Left ventricle myocardium inferior (tissue), 1 donor: ENCODE results near the gene ABHD6. TPM values are rescaled to one million over a fixed set of nuclear protein-coding genes. Genes with fewer than 3 reads are reported as not detected.
A peak's percentile ranks its signal among the peaks of the same experiment; 100 is the strongest.

Experiments
- DNase-seq: peaks from one replicate; pipeline ENCODE4 v3.0.0-alpha.2; 2020
- H3K27ac ChIP-seq: fragments of 200-600 bp; replicated peaks from 2 replicates; pipeline ENCODE4 v1.8.0; 2021
- H3K27me3 ChIP-seq: fragments of 200-600 bp; 2 replicates; pipeline ENCODE4 v1.8.0; 2021; ENCODE audit warnings: low read depth
- H3K36me3 ChIP-seq: fragments of 200-600 bp; 2 replicates; pipeline ENCODE4 v1.8.0; 2021
- H3K4me1 ChIP-seq: fragments of 200-600 bp; 2 replicates; pipeline ENCODE4 v1.8.0; 2021
- H3K4me3 ChIP-seq: fragments of 200-600 bp; 2 replicates; pipeline ENCODE4 v1.8.0; 2021; ENCODE audit warnings: mild to moderate bottlenecking, moderate library complexity
- H3K9me3 ChIP-seq: fragments of 200-600 bp; replicated peaks from 2 replicates; pipeline ENCODE4 v1.8.0; 2021
- intact Hi-C: fragments of 100-400 bp; cut with micrococcal nuclease; formaldehyde crosslinking; loops from one replicate; pipeline ENCODE4 v1.11.0; 2022
- total RNA-seq: library from RNA; stranded (reverse); fragmentation: NEBNext Ultra II Directional; extraction: Animal tissue kit (Norgen Biotek cat#: 25700); gene quantifications from one replicate; pipeline ENCODE4 v1.2.1, GENCODE V29; 2021
- TF ChIP-seq, protein P1 (sequence below): fragments of 200-600 bp; IDR thresholded peaks from 2 replicates; pipeline ENCODE4 v1.8.0; 2021; ENCODE audit warnings: antibody characterized with exemption, mild to moderate bottlenecking, borderline replicate concordance
- donor health status: DM: no; HTN: yes; CAD: no; lungs with severe emphysema.

Gene ABHD6
- total RNA-seq, 1 donor from 2014 or later = 7.2 TPM

DNA sequence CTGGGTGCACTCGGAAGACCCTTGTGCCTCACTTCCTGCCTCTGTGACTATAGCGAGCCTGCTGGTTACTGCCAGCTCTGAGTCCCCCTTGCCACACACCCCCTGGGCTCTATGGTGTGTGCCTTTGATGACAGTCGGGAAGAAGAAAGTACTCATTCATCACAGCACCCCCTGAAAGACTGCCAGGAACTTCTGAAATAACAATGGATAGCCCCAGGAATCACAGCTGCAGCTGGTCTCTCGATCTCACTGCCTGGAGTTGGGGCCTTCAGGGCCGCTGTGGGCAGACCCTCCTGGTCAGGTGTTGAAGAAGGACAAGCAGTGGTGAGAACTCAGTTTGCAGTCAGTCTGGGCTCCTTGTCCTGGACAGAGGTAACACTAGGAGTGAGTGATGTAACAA, 58.7 kb downstream of the ABHD6 start:
- DNase-seq = no peak
- no peaks in the 10 kb centered on the region for H3K36me3 ChIP-seq
- peaks cover 25% of the 10 kb centered on the region for H3K4me1 ChIP-seq
- H3K4me3 ChIP-seq = no peak overlapping the region
- intact Hi-C loops = loop anchor here (5.0 kb wide), 1 partner anchor 114 kb away; no protein-coding TSS in a partner anchor
- H3K27me3 ChIP-seq = no peaks in the 10 kb centered on the region
- no peak overlapping the region for H3K27ac ChIP-seq
- H3K9me3 ChIP-seq = peaks cover 7% of the 10 kb centered on the region
- TF ChIP-seq, protein P1, sequence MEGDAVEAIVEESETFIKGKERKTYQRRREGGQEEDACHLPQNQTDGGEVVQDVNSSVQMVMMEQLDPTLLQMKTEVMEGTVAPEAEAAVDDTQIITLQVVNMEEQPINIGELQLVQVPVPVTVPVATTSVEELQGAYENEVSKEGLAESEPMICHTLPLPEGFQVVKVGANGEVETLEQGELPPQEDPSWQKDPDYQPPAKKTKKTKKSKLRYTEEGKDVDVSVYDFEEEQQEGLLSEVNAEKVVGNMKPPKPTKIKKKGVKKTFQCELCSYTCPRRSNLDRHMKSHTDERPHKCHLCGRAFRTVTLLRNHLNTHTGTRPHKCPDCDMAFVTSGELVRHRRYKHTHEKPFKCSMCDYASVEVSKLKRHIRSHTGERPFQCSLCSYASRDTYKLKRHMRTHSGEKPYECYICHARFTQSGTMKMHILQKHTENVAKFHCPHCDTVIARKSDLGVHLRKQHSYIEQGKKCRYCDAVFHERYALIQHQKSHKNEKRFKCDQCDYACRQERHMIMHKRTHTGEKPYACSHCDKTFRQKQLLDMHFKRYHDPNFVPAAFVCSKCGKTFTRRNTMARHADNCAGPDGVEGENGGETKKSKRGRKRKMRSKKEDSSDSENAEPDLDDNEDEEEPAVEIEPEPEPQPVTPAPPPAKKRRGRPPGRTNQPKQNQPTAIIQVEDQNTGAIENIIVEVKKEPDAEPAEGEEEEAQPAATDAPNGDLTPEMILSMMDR = no peak

DNA sequence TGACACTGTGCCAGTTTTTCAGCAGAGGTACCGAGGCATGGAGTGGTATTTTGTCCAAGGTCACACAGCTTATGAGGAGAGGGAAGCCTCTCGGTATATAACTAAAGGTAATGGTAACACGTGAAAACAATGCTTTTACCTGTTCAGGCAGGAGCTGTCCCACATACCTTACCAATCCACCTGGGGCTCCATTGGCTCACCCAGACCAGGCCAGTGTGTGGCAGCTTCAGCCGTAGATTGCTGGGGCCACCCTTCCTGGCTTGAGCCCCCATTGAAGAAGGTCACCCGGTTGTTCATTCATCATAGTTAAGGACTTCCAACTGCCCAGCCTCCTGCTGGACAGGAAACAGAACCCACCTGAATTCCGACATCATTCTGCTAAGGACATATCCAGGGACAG, 59.3 kb downstream of the ABHD6 start:
- Histone ChIP-seq H3K27me3 (no peaks in the 10 kb centered on the region), H3K36me3 (no peaks in the 10 kb centered on the region), H3K9me3 (peaks cover 7% of the 10 kb centered on the region), H3K27ac (no peak overlapping the region), H3K4me3 (no peak overlapping the region), H3K4me1 (peaks cover 25% of the 10 kb centered on the region)
- TF ChIP-seq, protein P1 = no peak
- intact Hi-C loops = loop anchor here (5.0 kb wide), 1 partner anchor 115 kb away; no protein-coding TSS in a partner anchor
- no peak for DNase-seq

GRCh38 chr3:58298190-58298589, 60.6 kb downstream of the ABHD6 start:
- TF ChIP-seq, protein P1 = no peak
- Histone ChIP-seq H3K27ac (no peak overlapping the region), H3K27me3 (no peaks in the 10 kb centered on the region), H3K4me3 (no peak overlapping the region), H3K9me3 (peaks cover 7% of the 10 kb centered on the region), H3K4me1 (peaks cover 25% of the 10 kb centered on the region), H3K36me3 (no peaks in the 10 kb centered on the region)
- no peak for DNase-seq
- intact Hi-C loops = loop anchor here (5.0 kb wide), 1 partner anchor 116 kb away; no protein-coding TSS in a partner anchor

GRCh38 chr3:58299075-58299474, 61.5 kb downstream of the ABHD6 start:
- Histone ChIP-seq H3K9me3 (peaks cover 7% of the 10 kb centered on the region), H3K27me3 (no peaks in the 10 kb centered on the region), H3K4me1 (peaks cover 25% of the 10 kb centered on the region), H3K27ac (no peak overlapping the region), H3K36me3 (no peaks in the 10 kb centered on the region), H3K4me3 (no peak overlapping the region)
- no peak for DNase-seq
- TF ChIP-seq, protein P1 = no peak
- intact Hi-C loops = loop anchor here (5.0 kb wide), 1 partner anchor 117 kb away; no protein-coding TSS in a partner anchor

DNA sequence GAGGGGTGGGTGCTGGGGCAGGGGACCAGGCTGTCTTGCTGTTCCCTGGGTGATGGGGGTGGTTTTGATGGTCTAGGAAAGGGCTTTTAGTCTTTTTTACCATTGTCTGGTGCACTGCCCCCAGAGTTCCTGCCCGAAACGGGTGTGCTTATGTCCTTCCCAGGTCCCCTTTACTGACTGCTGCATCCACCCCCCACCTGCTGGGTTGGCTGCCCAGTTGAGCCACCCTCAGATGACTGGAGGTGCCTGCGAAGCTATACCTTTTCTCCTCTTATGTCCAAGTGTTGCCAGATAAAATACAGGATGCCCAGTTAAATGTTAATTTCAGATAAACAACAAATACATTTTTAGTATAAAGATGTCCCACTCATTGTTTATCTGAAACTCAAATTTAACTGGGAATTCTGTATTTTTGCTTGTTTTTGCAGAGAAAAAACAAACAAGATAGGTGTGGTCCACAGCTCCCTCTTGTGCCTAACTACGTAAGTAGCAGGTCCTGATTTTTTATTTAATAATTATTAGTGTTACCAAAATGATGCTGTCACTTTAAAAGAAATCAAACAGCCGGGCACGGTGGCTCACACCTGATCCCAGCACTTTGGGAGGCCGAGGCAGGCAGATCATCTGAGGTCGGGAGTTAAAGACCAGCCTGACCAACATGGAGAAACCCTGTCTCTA, 62.4 kb downstream of the ABHD6 start:
- TF ChIP-seq, protein P1 = peak; percentile 72

More for the DNA sequence above, 62.4 kb downstream of the ABHD6 start:
- H3K4me1 ChIP-seq = peaks cover 25% of the 10 kb centered on the region
- intact Hi-C loops = loop anchor here (5.0 kb wide), 1 partner anchor 118 kb away; no protein-coding TSS in a partner anchor
- H3K36me3 ChIP-seq = no peaks in the 10 kb centered on the region
- no peak for DNase-seq
- no peak overlapping the region for H3K4me3 ChIP-seq
- no peaks in the 10 kb centered on the region for H3K27me3 ChIP-seq
- H3K27ac ChIP-seq = no peak overlapping the region
- H3K9me3 ChIP-seq = peaks cover 6% of the 10 kb centered on the region
